GDM1 (cell line): ENCODE measurements around the gene CEP192.

ENCODE experiments used
- DNase-seq: peaks from one replicate; lab custom pipeline; 2025; lab: John Stamatoyannopoulos, UW

CEP192 gene

GRCh38 chr18:13139885-13140450, 148.8 kb downstream of the CEP192 start:
- DNase-seq: no peak

GRCh38 chr18:13141209-13141608, 150.0 kb downstream of the CEP192 start:
- no peak for DNase-seq

GRCh38 chr18:13145636-13146190, 154.6 kb downstream of the CEP192 start:
- DNase-seq: no peak

- DNase-seq: no peak
Measured at GRCh38 chr18:13147130-13147529, 156.0 kb downstream of the CEP192 start.

- no peak for DNase-seq
Measured at GRCh38 chr18:13151656-13152055, 160.5 kb downstream of the CEP192 start.

- no peak for DNase-seq
Measured at GRCh38 chr18:13158428-13158827, 167.3 kb downstream of the CEP192 start.

- DNase-seq: peak; percentile 28
Measured at GRCh38 chr18:13159579-13159978, 168.4 kb downstream of the CEP192 start.

- DNase-seq: no peak
Measured at GRCh38 chr18:13161276-13161899, 170.2 kb downstream of the CEP192 start.

GRCh38 chr18:13163167-13163927, 172.2 kb downstream of the CEP192 start:
- DNase-seq: no peak

- DNase-seq: no peak
Measured at GRCh38 chr18:13164406-13164805, 173.2 kb downstream of the CEP192 start.

GRCh38 chr18:13165636-13166423, 174.7 kb downstream of the CEP192 start:
- DNase-seq: no peak

GRCh38 chr18:13173578-13174145, 182.5 kb downstream of the CEP192 start:
- no peak for DNase-seq
